H9 (cell line): ENCODE measurements around the gene CHRM5. TPM values are rescaled to one million over a fixed set of nuclear protein-coding genes. Genes with fewer than 3 reads are reported as not detected.

ENCODE experiments used
- DNase-seq: peaks from one replicate; pipeline ENCODE4 v3.0.0-alpha.2; 2017
- H2AFZ ChIP-seq: one replicate; pipeline ENCODE4 v1.6.1; 2013; ENCODE audit warnings: mild to moderate bottlenecking, low read length, control low read depth, moderate library complexity
- H2AK5ac ChIP-seq: 2 replicates; pipeline ENCODE4 v1.6.1; 2013; ENCODE audit warnings: low read length, control low read depth, mixed read lengths; ENCODE audit not compliant: insufficient read length
- H2BK120ac ChIP-seq: one replicate; pipeline ENCODE4 v1.6.1; 2013; ENCODE audit warnings: low read depth, mild to moderate bottlenecking, low read length, control low read depth, inconsistent platforms; ENCODE audit not compliant: poor library complexity, severe bottlenecking
- H2BK12ac ChIP-seq: 2 replicates; pipeline ENCODE4 v1.6.1; 2013; ENCODE audit warnings: low read length, control low read depth, mixed read lengths, low read depth; ENCODE audit not compliant: insufficient read length
- H2BK15ac ChIP-seq: 2 replicates; pipeline ENCODE4 v1.6.1; 2013; ENCODE audit warnings: low read depth, low read length, control low read depth
- H2BK20ac ChIP-seq: one replicate; pipeline ENCODE4 v1.6.1; 2013; ENCODE audit warnings: low read depth, mild to moderate bottlenecking, low read length, control low read depth, inconsistent platforms; ENCODE audit not compliant: poor library complexity, severe bottlenecking
- H2BK5ac ChIP-seq: 2 replicates; pipeline ENCODE4 v1.6.1; 2013; ENCODE audit warnings: low read length, control low read depth, mixed read lengths; ENCODE audit not compliant: insufficient read length
- H3K14ac ChIP-seq: 2 replicates; pipeline ENCODE4 v1.6.1; 2013; ENCODE audit warnings: low read length, control low read depth; ENCODE audit not compliant: insufficient read depth
- H3K18ac ChIP-seq: 2 replicates; pipeline ENCODE4 v1.6.1; 2013; ENCODE audit warnings: low read depth, mild to moderate bottlenecking, mixed read lengths, low read length, control low read depth; ENCODE audit not compliant: insufficient read length
- H3K23ac ChIP-seq: 2 replicates; pipeline ENCODE4 v1.6.1; 2013; ENCODE audit warnings: low read length, control low read depth, mixed read lengths, low read depth; ENCODE audit not compliant: insufficient read length
- H3K23me2 ChIP-seq: 2 replicates; pipeline ENCODE4 v1.6.1; 2013; ENCODE audit warnings: low read depth, mild to moderate bottlenecking, mixed read lengths, low read length, control low read depth; ENCODE audit not compliant: insufficient read length, poor library complexity, severe bottlenecking
- H3K27ac ChIP-seq: 2 replicates; pipeline ENCODE4 v1.5.1; 2013; ENCODE audit warnings: low read length, control low read depth, mixed read lengths, low read depth; ENCODE audit not compliant: insufficient read length
- H3K27me3 ChIP-seq: 2 replicates; pipeline ENCODE4 v1.6.1; 2013; ENCODE audit warnings: low read length, control low read depth, inconsistent platforms; ENCODE audit not compliant: insufficient read depth
- H3K4ac ChIP-seq: 2 replicates; pipeline ENCODE4 v1.6.1; 2013; ENCODE audit warnings: low read depth, mild to moderate bottlenecking, control low read depth, inconsistent platforms, low read length, moderate library complexity
- H3K4me1 ChIP-seq: 2 replicates; pipeline ENCODE4 v1.6.1; 2013; ENCODE audit warnings: low read length, control low read depth, inconsistent platforms; ENCODE audit not compliant: insufficient read depth
- H3K4me2 ChIP-seq: 2 replicates; pipeline ENCODE4 v1.6.1; 2013; ENCODE audit warnings: low read length, control low read depth, mixed read lengths; ENCODE audit not compliant: insufficient read length, insufficient read depth
- H3K56ac ChIP-seq: 2 replicates; pipeline ENCODE4 v1.6.1; 2013; ENCODE audit warnings: low read depth, mild to moderate bottlenecking, mixed read lengths, low read length, control low read depth; ENCODE audit not compliant: insufficient read length
- H3K79me1 ChIP-seq: 2 replicates; pipeline ENCODE4 v1.6.1; 2013; ENCODE audit warnings: low read depth, mild to moderate bottlenecking, moderate library complexity, low read length, control low read depth, inconsistent platforms; ENCODE audit not compliant: insufficient read depth, poor library complexity, severe bottlenecking
- H3K79me2 ChIP-seq: 2 replicates; pipeline ENCODE4 v1.6.1; 2013; ENCODE audit warnings: low read length, control low read depth, inconsistent platforms; ENCODE audit not compliant: insufficient read depth
- H3K9ac ChIP-seq: 2 replicates; pipeline ENCODE4 v1.6.1; 2013; ENCODE audit warnings: low read length, control low read depth, mixed read lengths; ENCODE audit not compliant: insufficient read length; ENCODE audit errors: extremely low read depth
- H3K9me3 ChIP-seq: one replicate; pipeline ENCODE4 v1.6.1; 2013; ENCODE audit warnings: low read depth, low read length, inconsistent platforms; ENCODE audit not compliant: control insufficient read depth
- H3T11ph ChIP-seq: one replicate; pipeline ENCODE4 v1.6.1; 2013; ENCODE audit warnings: mild to moderate bottlenecking, low read length, control low read depth, inconsistent platforms
- H4K20me1 ChIP-seq: one replicate; pipeline ENCODE4 v1.6.1; 2013; ENCODE audit not compliant: control insufficient read depth, insufficient read length, insufficient read depth
- H4K5ac ChIP-seq: 2 replicates; pipeline ENCODE4 v1.6.1; 2013; ENCODE audit warnings: low read depth, mild to moderate bottlenecking, mixed read lengths, low read length, control low read depth; ENCODE audit not compliant: insufficient read length
- H4K8ac ChIP-seq: replicated peaks from 2 replicates; pipeline ENCODE4 v1.6.1; 2013; ENCODE audit warnings: low read length, control low read depth, mixed read lengths, low read depth; ENCODE audit not compliant: insufficient read length
- H4K91ac ChIP-seq: 2 replicates; pipeline ENCODE4 v1.6.1; 2013; ENCODE audit warnings: low read depth, mild to moderate bottlenecking, moderate library complexity, mixed read lengths, low read length, control low read depth; ENCODE audit not compliant: insufficient read length
- H3K27ac Mint-ChIP-seq, 3 experiments: 2 replicates in 2 of 3; 3 replicates in 1 of 3; pipeline ENCODE4 v1.8.0; 2020 to 2021; ENCODE audit warnings: mixed read lengths in 3 of 3, mild to moderate bottlenecking in 1 of 3, moderate library complexity in 1 of 3
- H3K27me3 Mint-ChIP-seq: 2 replicates; pipeline ENCODE4 v1.8.0; 2021; ENCODE audit warnings: low read depth, mild to moderate bottlenecking, moderate library complexity, mixed read lengths
- H3K36me3 Mint-ChIP-seq, 3 experiments: 2 replicates in 2 of 3; 3 replicates in 1 of 3; pipeline ENCODE4 v1.8.0; 2020 to 2021; ENCODE audit warnings: low read depth in 3 of 3, mixed read lengths in 3 of 3; ENCODE audit not compliant: insufficient read depth in 1 of 3
- H3K4me1 Mint-ChIP-seq, 2 experiments: 2 replicates each; pipeline ENCODE4 v1.8.0; 2020; ENCODE audit warnings: mixed read lengths in 2 of 2
- H3K4me3 Mint-ChIP-seq, 2 experiments: 2 replicates in 1 of 2; 3 replicates in 1 of 2; pipeline ENCODE4 v1.8.0; 2020 to 2021; ENCODE audit warnings: mild to moderate bottlenecking in 2 of 2, mixed read lengths in 2 of 2, moderate library complexity in 1 of 2
- H3K9me3 Mint-ChIP-seq, 2 experiments: 2 replicates in 1 of 2; 3 replicates in 1 of 2; pipeline ENCODE4 v1.8.0; 2020; ENCODE audit warnings: mild to moderate bottlenecking in 2 of 2, mixed read lengths in 2 of 2, moderate library complexity in 1 of 2
- CTCF ChIP-seq: fragments of 200-600 bp; sonication (generic); conservative IDR thresholded peaks from 3 replicates; pipeline ENCODE4 v1.8.0; 2021; ENCODE audit warnings: antibody characterized with exemption, mild to moderate bottlenecking
- WGBS: extraction: QIAGEN DNeasy Blood & Tissue Kit; methylation state at CpG from one replicate; pipeline ENCODE4 v1.1.7; 2013; ENCODE audit warnings: missing lambda C conversion rate, low lambda C conversion rate, mixed read lengths; ENCODE audit not compliant: insufficient read length; ENCODE audit errors: extremely low coverage; 5-methylcytosine and 5-hydroxymethylcytosine counted together
- total RNA-seq: library from RNA; stranded (reverse); gene quantifications from 2 replicates; pipeline ENCODE4 v1.2.1, GENCODE V29; 2021

The CHRM5 gene
- total RNA-seq, 1 experiment from 2014 or later, result not detected

GRCh38 chr15:34078900-34079299 lies 110.6 kb downstream of the CHRM5 start:
- H2AK5ac ChIP-seq, result no peak overlapping the region
- no peak overlapping the region for H4K5ac ChIP-seq
- no peak for DNase-seq
- Mint-ChIP-seq H3K36me3 (peaks cover 0 to 7% (median 4%) of the 10 kb centered on the region in 3 experiments; a peak in 3 of 7 replicates), H3K4me3 (no peak overlapping the region), H3K27me3 (no peaks in the 10 kb centered on the region; the same call in 1 of the 2 replicates), H3K9me3 (no peaks in the 10 kb centered on the region), H3K27ac (no peak overlapping the region), H3K4me1 (no peaks in the 10 kb centered on the region)
- no peak overlapping the region for H3K4me2 ChIP-seq
- no peak overlapping the region for H3K18ac ChIP-seq
- H2AFZ ChIP-seq, result no peak overlapping the region
- no peak overlapping the region for H2BK5ac ChIP-seq
- H3K79me1 ChIP-seq, result no peaks in the 10 kb centered on the region
- no peaks in the 10 kb centered on the region for H4K20me1 ChIP-seq
- no peak overlapping the region for H4K91ac ChIP-seq
- no peak overlapping the region for H3K9ac ChIP-seq
- no peaks in the 10 kb centered on the region for H3K23me2 ChIP-seq
- H2BK12ac ChIP-seq, result no peak overlapping the region
- no peak overlapping the region for H2BK120ac ChIP-seq
- H3K23ac ChIP-seq, result no peak overlapping the region
- no peaks in the 10 kb centered on the region for H3K9me3 ChIP-seq
- no peak for TF ChIP-seq CTCF
- H3K4me1 ChIP-seq, result no peaks in the 10 kb centered on the region
- H3K27ac ChIP-seq, result no peak overlapping the region
- H2BK15ac ChIP-seq, result no peak overlapping the region
- no peak overlapping the region for H3K4ac ChIP-seq
- H3K27me3 ChIP-seq, result no peaks in the 10 kb centered on the region
- no peak overlapping the region for H3K56ac ChIP-seq
- no peak overlapping the region for H3T11ph ChIP-seq
- H2BK20ac ChIP-seq, result no peak overlapping the region
- H3K14ac ChIP-seq, result no peak overlapping the region
- no CpG with 5 or more reads among the region's 3 CpGs for WGBS
- no peaks in the 10 kb centered on the region for H3K79me2 ChIP-seq
- H4K8ac ChIP-seq, result no peak overlapping the region
